Neural progenitor cell (in vitro differentiated cells): ENCODE measurements around the gene PRDM5. TPM values are rescaled to one million over a fixed set of nuclear protein-coding genes. Genes with fewer than 3 reads are reported as not detected.

ENCODE experiments used
- DNase-seq: peaks from one replicate; pipeline ENCODE4 v3.0.0-alpha.2; 2016; ENCODE audit warnings: low spot score
- H2AFZ ChIP-seq: fragments of 200-600 bp; sonication (generic); replicated peaks from 2 replicates; pipeline ENCODE4 v1.6.1; 2016; ENCODE audit warnings: antibody characterized with exemption
- H3F3A ChIP-seq: fragments of 200-600 bp; sonication (generic); 2 replicates; pipeline ENCODE4 v1.6.1; 2016; ENCODE audit warnings: antibody characterized with exemption, low read depth
- H3K27ac ChIP-seq: fragments of 200-600 bp; sonication (generic); 2 replicates; pipeline ENCODE4 v1.5.1; 2016; ENCODE audit warnings: mild to moderate bottlenecking
- H3K27me3 ChIP-seq: fragments of 200-600 bp; sonication (generic); 2 replicates; pipeline ENCODE4 v1.6.1; 2016; ENCODE audit warnings: mild to moderate bottlenecking, moderate library complexity
- H3K36me3 ChIP-seq: fragments of 200-600 bp; sonication (generic); 2 replicates; pipeline ENCODE4 v1.5.1; 2016
- H3K4me1 ChIP-seq: fragments of 200-600 bp; sonication (generic); 2 replicates; pipeline ENCODE4 v1.6.1; 2016; ENCODE audit warnings: mixed run types
- H3K4me2 ChIP-seq: fragments of 200-600 bp; sonication (generic); 2 replicates; pipeline ENCODE4 v1.6.1; 2016
- H3K4me3 ChIP-seq: fragments of 200-600 bp; sonication (generic); 2 replicates; pipeline ENCODE4 v1.5.1; 2016
- H3K79me2 ChIP-seq: fragments of 200-600 bp; sonication (generic); 2 replicates; pipeline ENCODE4 v1.6.1; 2016; ENCODE audit warnings: low read depth
- H3K9ac ChIP-seq: fragments of 200-600 bp; sonication (generic); 2 replicates; pipeline ENCODE4 v1.6.1; 2016
- H3K9me3 ChIP-seq: fragments of 200-600 bp; sonication (generic); 2 replicates; pipeline ENCODE4 v1.5.1; 2016; ENCODE audit warnings: low read depth
- H4K20me1 ChIP-seq: fragments of 200-600 bp; sonication (generic); 2 replicates; pipeline ENCODE4 v1.6.1; 2016; ENCODE audit warnings: low read depth
- H3K27ac Mint-ChIP-seq: 3 replicates; pipeline ENCODE4 v1.8.0; 2021; ENCODE audit warnings: mixed read lengths
- H3K27me3 Mint-ChIP-seq: 2 replicates; pipeline ENCODE4 v1.8.0; 2022; ENCODE audit warnings: low read depth, mild to moderate bottlenecking, inconsistent platforms, moderate library complexity, mixed read lengths; ENCODE audit not compliant: insufficient read depth
- H3K36me3 Mint-ChIP-seq: 3 replicates; pipeline ENCODE4 v1.8.0; 2021; ENCODE audit warnings: mixed read lengths
- H3K4me1 Mint-ChIP-seq: 3 replicates; pipeline ENCODE4 v1.8.0; 2021; ENCODE audit warnings: mixed read lengths
- H3K4me3 Mint-ChIP-seq: 3 replicates; pipeline ENCODE4 v1.8.0; 2021; ENCODE audit warnings: mild to moderate bottlenecking, moderate library complexity, mixed read lengths
- H3K9me3 Mint-ChIP-seq: 3 replicates; pipeline ENCODE4 v1.8.0; 2020; ENCODE audit warnings: mixed read lengths
- CTCF ChIP-seq: fragments of 200-600 bp; sonication (generic); IDR thresholded peaks from 2 replicates; pipeline ENCODE4 v1.5.1; 2017; ENCODE audit warnings: antibody characterized with exemption, mild to moderate bottlenecking
- EZH2 ChIP-seq: fragments of 200-600 bp; sonication (generic); IDR thresholded peaks from 2 replicates; pipeline ENCODE4 v1.6.1; 2017; ENCODE audit warnings: antibody characterized with exemption, mild to moderate bottlenecking, moderate library complexity
- EZH2phosphoT487 ChIP-seq: fragments of 200-600 bp; sonication (generic); IDR thresholded peaks from 2 replicates; pipeline ENCODE4 v1.6.1; 2017; ENCODE audit warnings: antibody characterized with exemption
- total RNA-seq: library from RNA; depleted of rRNA; stranded (reverse); fragments of >200 nt; gene quantifications from 2 replicates; pipeline ENCODE4 v1.2.3, GENCODE V29; 2015; ENCODE audit warnings: low replicate concordance

Gene PRDM5
- total RNA-seq, 1 donor from 2014 or later, result 51.7 TPM

- Histone ChIP-seq H4K20me1 (no peaks in the 10 kb centered on the region), H3K27me3 (no peaks in the 10 kb centered on the region), H3K4me2 (no peak overlapping the region), H3K79me2 (no peaks in the 10 kb centered on the region), H3K9me3 (no peaks in the 10 kb centered on the region), H3K9ac (no peak overlapping the region), H3F3A (no peaks in the 10 kb centered on the region), H2AFZ (no peak overlapping the region), H3K4me3 (no peak overlapping the region), H3K27ac (no peak overlapping the region), H3K36me3 (no peaks in the 10 kb centered on the region), H3K4me1 (no peaks in the 10 kb centered on the region)
- H3K4me1 Mint-ChIP-seq, result no peaks in the 10 kb centered on the region
- H3K4me3 Mint-ChIP-seq, result no peak overlapping the region
- no peaks in the 10 kb centered on the region for H3K36me3 Mint-ChIP-seq
- TF ChIP-seq EZH2phosphoT487 (no peak), CTCF (no peak), EZH2 (no peak)
- no peaks in the 10 kb centered on the region for H3K27me3 Mint-ChIP-seq
- H3K9me3 Mint-ChIP-seq, result no peaks in the 10 kb centered on the region
- no peak for DNase-seq
- H3K27ac Mint-ChIP-seq, result no peak overlapping the region
Measured at GRCh38 chr4:120826853-120827252, 95.7 kb downstream of the PRDM5 start.

GRCh38 chr4:120826449-120826848, 96.1 kb downstream of the PRDM5 start:
- Histone ChIP-seq H3K4me1 (no peaks in the 10 kb centered on the region), H3K27me3 (no peaks in the 10 kb centered on the region), H4K20me1 (no peaks in the 10 kb centered on the region), H3K79me2 (no peaks in the 10 kb centered on the region), H2AFZ (no peak overlapping the region), H3K27ac (no peak overlapping the region), H3K4me2 (no peak overlapping the region), H3K36me3 (no peaks in the 10 kb centered on the region), H3F3A (no peaks in the 10 kb centered on the region), H3K9me3 (no peaks in the 10 kb centered on the region), H3K4me3 (no peak overlapping the region), H3K9ac (no peak overlapping the region)
- Mint-ChIP-seq H3K4me1 (no peaks in the 10 kb centered on the region), H3K27me3 (no peaks in the 10 kb centered on the region), H3K27ac (no peak overlapping the region), H3K4me3 (no peak overlapping the region), H3K36me3 (no peaks in the 10 kb centered on the region), H3K9me3 (no peaks in the 10 kb centered on the region)
- DNase-seq, result no peak
- TF ChIP-seq EZH2, result no peak
- no peak for TF ChIP-seq EZH2phosphoT487
- no peak for TF ChIP-seq CTCF

- no peak overlapping the region for H3K4me2 ChIP-seq
- TF ChIP-seq EZH2phosphoT487 (no peak), EZH2 (no peak), CTCF (no peak)
Measured at GRCh38 chr4:120824946-120825345, 97.6 kb downstream of the PRDM5 start.

More at GRCh38 chr4:120824946-120825345, 97.6 kb downstream of the PRDM5 start:
- no peaks in the 10 kb centered on the region for H3K9me3 Mint-ChIP-seq
- H3K9me3 ChIP-seq, result no peaks in the 10 kb centered on the region
- no peaks in the 10 kb centered on the region for H4K20me1 ChIP-seq
- H3K79me2 ChIP-seq, result no peaks in the 10 kb centered on the region
- DNase-seq, result no peak
- H3K4me3 ChIP-seq, result no peak overlapping the region
- no peak overlapping the region for H3K4me3 Mint-ChIP-seq
- no peaks in the 10 kb centered on the region for H3K4me1 ChIP-seq
- no peak overlapping the region for H3K9ac ChIP-seq
- H3K27ac ChIP-seq, result no peak overlapping the region
- H3K27ac Mint-ChIP-seq, result no peak overlapping the region
- H2AFZ ChIP-seq, result no peak overlapping the region
- H3K36me3 ChIP-seq, result no peaks in the 10 kb centered on the region
- no peaks in the 10 kb centered on the region for H3K4me1 Mint-ChIP-seq
- no peaks in the 10 kb centered on the region for H3K36me3 Mint-ChIP-seq
- no peaks in the 10 kb centered on the region for H3K27me3 ChIP-seq
- H3K27me3 Mint-ChIP-seq, result no peaks in the 10 kb centered on the region
- no peaks in the 10 kb centered on the region for H3F3A ChIP-seq
